ENCODE measurements around the gene MTG2. TPM values are rescaled to one million over a fixed set of nuclear protein-coding genes. Genes with fewer than 3 reads are reported as not detected.

The MTG2 gene, protein sequence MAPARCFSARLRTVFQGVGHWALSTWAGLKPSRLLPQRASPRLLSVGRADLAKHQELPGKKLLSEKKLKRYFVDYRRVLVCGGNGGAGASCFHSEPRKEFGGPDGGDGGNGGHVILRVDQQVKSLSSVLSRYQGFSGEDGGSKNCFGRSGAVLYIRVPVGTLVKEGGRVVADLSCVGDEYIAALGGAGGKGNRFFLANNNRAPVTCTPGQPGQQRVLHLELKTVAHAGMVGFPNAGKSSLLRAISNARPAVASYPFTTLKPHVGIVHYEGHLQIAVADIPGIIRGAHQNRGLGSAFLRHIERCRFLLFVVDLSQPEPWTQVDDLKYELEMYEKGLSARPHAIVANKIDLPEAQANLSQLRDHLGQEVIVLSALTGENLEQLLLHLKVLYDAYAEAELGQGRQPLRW
- total RNA-seq = 10 to 100 TPM; 16.3 to 32.1 (median 25.6) TPM

DNA sequence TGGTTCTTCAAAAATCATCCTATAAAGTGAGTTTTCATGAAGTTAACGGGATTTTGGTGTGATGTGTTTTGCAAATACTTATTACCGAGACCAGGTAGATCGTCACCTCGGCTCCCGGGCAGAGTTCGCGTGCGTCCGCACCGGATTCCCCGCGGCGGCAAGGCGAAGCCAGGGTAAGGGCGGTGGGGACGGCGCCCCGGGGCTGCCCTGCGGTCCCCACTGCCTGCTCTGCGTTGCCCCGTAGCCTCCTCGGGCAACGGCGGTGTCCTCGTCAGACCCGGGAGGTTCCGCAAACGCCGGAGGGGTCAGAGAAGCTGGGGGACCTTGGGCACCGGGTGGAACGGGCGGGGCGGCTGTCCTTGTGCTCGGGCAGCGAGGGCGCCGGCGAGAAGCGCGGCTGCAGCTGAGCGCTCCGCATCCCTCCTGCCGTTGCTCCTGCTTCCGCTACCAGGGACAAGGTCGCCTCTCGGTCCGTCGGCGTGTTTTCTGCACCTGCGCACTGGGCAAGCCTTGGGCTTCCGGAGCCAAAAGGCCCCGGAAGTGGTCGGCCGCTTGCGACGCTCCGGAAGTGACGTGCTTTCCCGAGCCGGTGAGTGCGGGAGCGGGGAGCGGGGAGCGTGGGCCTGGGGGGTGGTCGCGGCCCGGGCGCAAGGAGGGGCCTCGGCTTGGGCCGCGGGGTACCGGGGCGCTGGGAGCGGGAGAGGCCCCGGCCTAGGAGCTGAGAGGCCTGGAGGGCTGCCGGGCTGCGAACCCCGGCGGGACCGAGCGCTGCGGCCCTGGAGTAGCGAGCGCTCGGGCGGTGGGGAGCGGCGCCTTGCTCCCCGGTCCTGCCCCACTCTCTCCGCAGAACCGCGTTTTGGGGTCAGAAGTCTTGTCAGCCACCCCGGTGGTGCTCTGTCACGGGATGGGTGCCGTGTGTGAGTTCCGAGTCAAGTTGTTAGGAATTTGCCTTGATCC lies at the start of gene MTG2:
MTG2 (plus strand) TSS at position 560 of the 957 bp plus-strand sequence. CDS start 10,393 bp downstream, outside the sequence.
- H3K9me3 ChIP-seq = no peaks in the 10 kb centered on the region
- no peaks in the 10 kb centered on the region for H3K36me3 ChIP-seq
- DNase-seq (ENCODE audit: low spot score in 2 of 2) = peak; percentile 90 to 93
- peaks cover 0 to 7% of the 10 kb centered on the region in 2 donors for H3K4me1 ChIP-seq
- peak within 1 kb of the TSS; percentile 91 to 93 for H3K27ac ChIP-seq
- H3K27me3 ChIP-seq = no peaks in the 10 kb centered on the region
- peak within 1 kb of the TSS; percentile 71 to 92 (median 81) for H3K4me3 ChIP-seq
- TF ChIP-seq POLR2A (IDR thresholded peaks at IDR 0.05) = peak; percentile 63
- peak; percentile 86 to 92 (median 91) for TF ChIP-seq POLR2AphosphoS5 (IDR thresholded peaks at IDR 0.05)
- TF ChIP-seq, protein P1, sequence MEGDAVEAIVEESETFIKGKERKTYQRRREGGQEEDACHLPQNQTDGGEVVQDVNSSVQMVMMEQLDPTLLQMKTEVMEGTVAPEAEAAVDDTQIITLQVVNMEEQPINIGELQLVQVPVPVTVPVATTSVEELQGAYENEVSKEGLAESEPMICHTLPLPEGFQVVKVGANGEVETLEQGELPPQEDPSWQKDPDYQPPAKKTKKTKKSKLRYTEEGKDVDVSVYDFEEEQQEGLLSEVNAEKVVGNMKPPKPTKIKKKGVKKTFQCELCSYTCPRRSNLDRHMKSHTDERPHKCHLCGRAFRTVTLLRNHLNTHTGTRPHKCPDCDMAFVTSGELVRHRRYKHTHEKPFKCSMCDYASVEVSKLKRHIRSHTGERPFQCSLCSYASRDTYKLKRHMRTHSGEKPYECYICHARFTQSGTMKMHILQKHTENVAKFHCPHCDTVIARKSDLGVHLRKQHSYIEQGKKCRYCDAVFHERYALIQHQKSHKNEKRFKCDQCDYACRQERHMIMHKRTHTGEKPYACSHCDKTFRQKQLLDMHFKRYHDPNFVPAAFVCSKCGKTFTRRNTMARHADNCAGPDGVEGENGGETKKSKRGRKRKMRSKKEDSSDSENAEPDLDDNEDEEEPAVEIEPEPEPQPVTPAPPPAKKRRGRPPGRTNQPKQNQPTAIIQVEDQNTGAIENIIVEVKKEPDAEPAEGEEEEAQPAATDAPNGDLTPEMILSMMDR (IDR thresholded peaks at IDR 0.05) = peak in 1 of 3 donors; percentile 29
- intact Hi-C loops (cut with DNase I; ENCODE audit: low total_unique reads) = no loop called here

DNA sequence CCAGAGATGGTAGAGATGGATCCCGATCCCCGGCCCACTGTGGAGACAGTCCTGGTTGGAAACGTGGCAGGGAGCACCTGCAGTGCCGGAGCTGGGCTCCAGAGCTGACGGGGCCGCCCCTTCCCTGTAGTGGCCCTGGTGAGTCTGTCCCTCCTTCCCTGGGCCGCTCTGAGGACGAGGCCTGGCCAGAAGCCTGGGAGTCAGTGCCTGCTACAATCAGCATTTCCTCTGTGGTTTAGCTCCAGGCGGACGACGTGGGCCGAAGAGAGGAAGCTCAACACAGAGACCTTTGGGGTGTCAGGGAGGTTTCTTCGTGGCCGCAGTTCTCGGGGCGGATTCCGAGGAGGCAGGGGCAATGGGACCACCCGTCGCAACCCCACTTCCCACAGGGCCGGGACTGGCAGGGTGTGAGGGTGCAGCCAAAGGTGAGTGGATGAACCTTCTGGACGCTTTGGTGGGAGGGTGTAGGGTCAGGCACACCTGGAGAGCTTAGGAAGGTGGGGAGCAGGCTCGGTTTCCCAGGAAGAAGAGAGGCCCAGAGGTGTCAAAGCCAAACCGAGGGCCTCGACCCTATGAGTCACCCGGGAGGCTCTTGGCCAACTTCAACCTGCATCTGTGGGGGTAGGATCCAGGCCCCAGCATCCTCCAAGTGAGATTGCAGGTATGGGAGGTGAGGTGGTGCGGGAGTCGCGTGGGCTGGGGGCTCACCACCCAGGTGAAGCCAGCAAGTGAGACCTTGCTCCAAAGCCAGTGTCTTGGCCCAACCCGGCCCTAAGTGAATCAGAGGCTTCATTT lies 49.6 kb upstream of the MTG2 start:
- TF ChIP-seq POLR2AphosphoS5 (IDR thresholded peaks at IDR 0.05) (no peak), POLR2A (IDR thresholded peaks at IDR 0.05) (no peak)
- TF ChIP-seq, protein P1 (IDR thresholded peaks at IDR 0.05) = no peak
- H3K27me3 ChIP-seq = no peaks in the 10 kb centered on the region
- no peak for DNase-seq (ENCODE audit: low spot score in 2 of 2)
- no peaks in the 10 kb centered on the region for H3K4me1 ChIP-seq
- peak overlapping the region in 1 of 3 donors; percentile 8 for H3K4me3 ChIP-seq
- H3K9me3 ChIP-seq = no peaks in the 10 kb centered on the region
- H3K27ac ChIP-seq = peak overlapping the region; percentile 42 to 74
- H3K36me3 ChIP-seq = peaks cover 18% of the 10 kb centered on the region
- intact Hi-C loops (cut with DNase I; ENCODE audit: low total_unique reads) = no loop called here

DNA sequence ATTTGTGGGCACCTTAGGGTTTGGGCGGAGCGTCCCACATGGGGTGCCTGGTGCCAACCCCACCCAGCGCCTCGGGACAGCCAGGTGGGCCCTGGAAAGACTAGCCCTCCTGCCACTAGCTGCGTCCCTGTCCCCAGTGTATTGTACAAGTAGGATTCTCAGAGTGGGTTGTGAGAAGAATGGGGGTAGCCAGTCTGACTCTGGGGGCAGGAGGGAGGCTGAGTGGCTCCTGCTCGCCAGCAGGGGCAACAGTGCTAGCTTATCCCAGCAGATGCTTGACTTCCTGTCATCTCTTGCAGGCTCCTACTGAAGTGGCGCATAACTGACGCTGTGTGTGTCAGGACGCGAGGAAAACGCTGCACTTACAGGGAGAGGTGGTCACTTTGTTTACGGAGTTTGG lies 49.0 kb upstream of the MTG2 start:
- peaks cover 19% of the 10 kb centered on the region for H3K36me3 ChIP-seq
- peak overlapping the region in 1 of 2 donors; percentile 74 for H3K27ac ChIP-seq
- TF ChIP-seq, protein P1 (IDR thresholded peaks at IDR 0.05) = no peak
- TF ChIP-seq POLR2A (IDR thresholded peaks at IDR 0.05) (no peak), POLR2AphosphoS5 (IDR thresholded peaks at IDR 0.05) (no peak)
- H3K9me3 ChIP-seq = no peaks in the 10 kb centered on the region
- no peak for DNase-seq (ENCODE audit: low spot score in 2 of 2)
- intact Hi-C loops (cut with DNase I; ENCODE audit: low total_unique reads) = no loop called here
- H3K4me1 ChIP-seq = no peaks in the 10 kb centered on the region
- H3K27me3 ChIP-seq = no peaks in the 10 kb centered on the region
- H3K4me3 ChIP-seq = no peak overlapping the region

DNA sequence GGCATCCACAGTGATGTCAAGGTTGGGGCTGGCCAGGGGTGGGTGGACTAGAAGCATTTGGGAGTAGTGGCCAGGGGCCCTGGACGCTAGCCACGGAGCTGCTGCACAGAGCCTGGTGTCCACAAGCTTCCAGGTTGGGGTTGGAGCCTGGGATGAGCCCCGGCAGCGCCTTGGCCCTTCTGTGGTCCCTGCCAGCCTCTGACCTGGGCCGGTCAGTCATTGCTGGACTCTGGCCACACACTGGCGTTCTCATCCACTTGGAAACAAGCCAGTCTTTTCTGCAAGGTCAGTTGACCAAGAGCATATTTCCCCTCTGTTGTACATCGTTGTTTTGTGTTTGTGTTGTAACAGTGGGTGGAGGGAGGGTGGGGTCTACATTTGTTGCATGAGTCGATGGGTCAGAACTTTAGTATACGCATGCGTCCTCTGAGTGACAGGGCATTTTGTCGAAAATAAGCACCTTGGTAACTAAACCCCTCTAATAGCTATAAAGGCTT lies 48.0 kb upstream of the MTG2 start:
- no peak overlapping the region for H3K4me3 ChIP-seq
- peak overlapping the region in 1 of 2 donors; percentile 68 for H3K27ac ChIP-seq
- no peaks in the 10 kb centered on the region for H3K9me3 ChIP-seq
- no peaks in the 10 kb centered on the region for H3K4me1 ChIP-seq
- no peak for DNase-seq (ENCODE audit: low spot score in 2 of 2)
- TF ChIP-seq, protein P1 (IDR thresholded peaks at IDR 0.05) = no peak
- TF ChIP-seq POLR2AphosphoS5 (IDR thresholded peaks at IDR 0.05) = no peak
- TF ChIP-seq POLR2A (IDR thresholded peaks at IDR 0.05) = no peak
- intact Hi-C loops (cut with DNase I; ENCODE audit: low total_unique reads) = no loop called here
- H3K27me3 ChIP-seq = no peaks in the 10 kb centered on the region
- H3K36me3 ChIP-seq = peaks cover 22% of the 10 kb centered on the region
